HL-60 (cell line): ENCODE measurements around the gene PPP1R12B.
"Not testable (repeated sequence)": the region's sequence is repeated elsewhere in the genome, so short reads cannot be mapped to it uniquely, and the experiment has no call there.

Source experiments
- CTCF ChIP-seq: IDR thresholded peaks from one replicate; pipeline ENCODE4 v1.5.1; 2011; ENCODE audit warnings: low read length, control low read depth, inconsistent platforms; ENCODE audit not compliant: insufficient read depth
- GABPA ChIP-seq: IDR thresholded peaks from 2 replicates; pipeline ENCODE4 v1.6.1; 2012; ENCODE audit warnings: low read depth
- POLR2AphosphoS5 ChIP-seq: IDR thresholded peaks from 2 replicates; pipeline ENCODE4 v1.6.1; 2012; ENCODE audit warnings: low read depth
- REST ChIP-seq: IDR thresholded peaks from 2 replicates; pipeline ENCODE4 v1.6.1; 2012; ENCODE audit warnings: low read depth; ENCODE audit not compliant: insufficient replicate concordance

- not testable (repeated sequence) for TF ChIP-seq CTCF, GABPA, POLR2AphosphoS5, REST
These were observed 62.4 kb downstream of the PPP1R12B start for GRCh38 chr1:202410854-202411357.
